Amniotic stem cell (primary cell): Measurements from ENCODE around the gene METTL9.
"Not testable (repeated sequence)": the region's sequence is repeated elsewhere in the genome, so short reads cannot be mapped to it uniquely, and the experiment has no call there.

ENCODE experiments used
- DNase-seq: peaks from one replicate; lab custom pipeline; 2025; lab: John Stamatoyannopoulos, UW

Gene METTL9

DNA sequence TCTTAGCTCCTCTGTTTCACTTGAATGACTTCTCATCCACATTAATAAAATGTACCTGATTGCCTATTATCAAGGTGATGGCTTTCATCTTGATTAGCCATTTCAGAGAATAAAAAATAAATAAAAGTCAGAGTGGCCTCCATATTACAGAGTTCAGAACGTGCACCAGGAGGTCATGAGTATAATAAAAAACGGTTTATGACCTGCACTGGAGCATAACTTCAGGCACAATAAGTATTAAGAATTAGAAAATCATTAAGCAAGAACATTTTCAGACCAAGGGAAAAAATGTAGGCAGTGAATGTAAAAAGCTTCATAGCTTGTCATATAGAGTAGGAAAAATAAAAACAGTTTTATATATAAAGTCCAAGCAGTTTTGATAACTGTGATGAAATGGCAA, 11.4 kb downstream of the METTL9 start:
- DNase-seq, result no peak

DNA sequence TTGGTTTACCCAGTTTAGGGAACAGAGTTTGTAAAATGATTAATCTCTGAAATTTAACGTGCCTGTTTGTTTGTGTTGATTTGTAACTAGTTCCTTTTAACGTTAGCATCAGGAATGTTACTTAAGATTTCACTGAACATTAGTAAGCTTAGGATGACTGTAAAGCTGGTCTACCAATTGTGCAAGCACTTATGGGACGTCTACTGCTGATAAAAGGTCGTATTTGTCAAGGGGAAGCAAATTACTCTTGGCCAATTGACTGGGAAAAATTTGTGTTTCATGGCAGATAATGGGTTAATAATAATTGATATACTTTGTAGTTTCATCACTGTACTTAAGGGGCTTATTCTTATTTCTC, 11.8 kb downstream of the METTL9 start:
- no peak for DNase-seq

DNA sequence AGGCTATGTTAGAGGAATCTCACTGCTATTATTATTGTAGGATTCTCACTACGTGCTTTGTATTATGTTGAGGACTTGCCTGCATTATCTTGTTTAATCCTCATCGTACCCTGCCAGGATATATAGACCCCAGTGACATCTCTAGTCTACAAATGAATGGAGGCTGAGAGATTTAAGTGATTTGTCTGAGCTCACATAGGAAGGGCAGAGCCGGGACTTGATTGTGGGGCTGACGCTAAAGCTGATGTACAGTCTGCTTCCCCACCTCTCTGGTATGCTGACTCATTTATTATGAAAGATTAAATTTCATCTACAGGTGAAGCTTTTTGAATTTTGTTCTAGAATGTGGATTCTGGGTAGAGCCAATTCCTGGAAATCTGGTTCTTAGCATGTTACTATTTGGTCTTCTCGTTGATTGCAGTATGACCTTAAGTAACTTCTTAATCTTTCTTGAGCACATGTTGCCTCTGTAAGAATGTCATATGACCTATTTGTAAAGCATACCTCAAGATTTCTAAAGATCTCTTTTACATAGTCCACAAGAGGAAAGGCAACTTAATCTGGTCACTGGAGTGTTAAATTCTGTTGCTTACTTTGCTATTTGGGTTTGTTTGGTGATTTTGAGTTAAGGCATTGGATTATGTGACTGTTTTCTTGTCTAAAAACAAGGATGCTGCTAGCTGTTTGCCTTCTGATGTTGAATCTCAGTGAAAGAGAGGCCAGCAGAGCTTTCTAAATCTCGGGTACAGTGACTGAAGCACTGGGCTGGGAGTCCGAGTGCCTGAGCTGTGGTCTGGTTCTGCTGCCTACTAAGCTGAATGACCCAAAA, 12.4 kb downstream of the METTL9 start:
- no peak for DNase-seq

DNA sequence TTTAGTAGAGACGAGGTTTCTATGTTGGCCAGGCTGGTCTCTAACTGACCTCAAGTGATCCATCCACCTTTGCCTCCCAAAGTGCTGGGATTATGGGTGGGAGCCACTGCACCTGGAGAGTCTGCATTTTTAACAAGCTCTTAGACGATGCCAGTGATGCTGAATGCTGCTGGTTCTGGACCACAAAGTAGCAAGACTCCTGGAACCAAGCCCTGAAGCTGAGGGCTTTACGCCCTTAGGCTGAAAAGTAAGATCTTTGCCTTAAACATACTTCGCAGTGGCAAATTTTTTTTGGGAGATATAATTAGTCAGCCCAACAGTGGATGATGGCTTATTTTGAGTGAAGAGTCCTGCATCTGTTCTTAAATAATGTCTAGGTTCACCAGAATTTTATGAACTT, 14.0 kb downstream of the METTL9 start:
- DNase-seq, result no peak

DNA sequence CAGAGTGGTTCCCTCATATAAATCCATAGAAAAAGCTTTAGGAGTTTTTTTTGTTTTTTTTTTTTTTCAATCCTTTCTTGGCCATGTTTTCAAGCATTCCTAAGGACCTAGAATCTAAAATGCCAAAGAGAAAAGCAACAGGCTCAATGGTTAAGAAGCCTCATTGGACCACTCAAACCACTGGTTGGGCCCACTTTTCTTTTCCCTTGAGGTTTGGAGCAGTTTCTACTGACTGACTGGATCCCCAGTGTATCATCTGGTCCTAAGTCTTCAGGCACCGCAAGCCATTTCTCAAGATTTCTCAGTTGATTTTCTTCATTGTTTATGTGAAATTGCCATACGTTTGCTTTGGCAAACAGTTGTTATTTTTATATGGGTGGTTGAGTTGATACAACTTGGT, 14.4 kb downstream of the METTL9 start:
- no peak for DNase-seq

DNA sequence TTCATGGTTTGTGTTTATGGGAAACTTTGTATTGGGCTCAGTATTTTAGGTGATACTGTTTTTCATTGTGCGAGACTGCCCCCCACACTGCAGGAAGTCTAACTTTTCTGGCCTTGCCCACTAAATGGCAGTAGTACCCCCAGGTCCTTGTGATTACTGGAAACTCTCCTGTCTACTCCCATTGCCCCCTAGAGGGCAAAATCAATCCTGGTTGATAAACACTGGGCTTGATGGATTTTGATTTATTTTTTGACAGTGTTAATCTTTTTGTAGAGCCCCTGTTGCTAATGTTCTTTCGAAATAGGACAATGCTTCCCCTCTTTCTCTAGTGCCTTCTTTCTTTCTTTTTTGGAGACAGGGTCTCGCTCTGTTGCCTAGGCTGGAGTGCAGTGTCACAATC, 15.5 kb downstream of the METTL9 start:
- DNase-seq, result no peak

DNA sequence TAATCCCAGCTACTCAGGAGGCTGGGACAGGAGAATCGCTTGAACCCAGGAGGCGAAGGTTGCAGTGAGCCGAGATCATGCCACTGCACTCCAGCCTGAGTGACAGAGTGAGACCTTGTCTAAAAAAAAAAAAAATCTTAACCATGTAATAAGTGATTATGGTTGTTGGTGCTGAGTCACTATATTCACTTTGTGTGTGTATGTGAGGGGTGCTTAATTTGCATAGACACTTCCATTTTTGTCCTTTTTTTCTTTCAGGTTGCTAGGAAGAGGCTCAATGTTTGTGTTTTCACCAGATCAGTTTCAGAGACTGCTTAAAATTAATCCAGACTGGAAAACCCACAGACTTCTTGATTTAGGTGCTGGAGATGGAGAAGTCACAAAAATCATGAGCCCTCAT, 18.2 kb downstream of the METTL9 start:
- no peak for DNase-seq

DNA sequence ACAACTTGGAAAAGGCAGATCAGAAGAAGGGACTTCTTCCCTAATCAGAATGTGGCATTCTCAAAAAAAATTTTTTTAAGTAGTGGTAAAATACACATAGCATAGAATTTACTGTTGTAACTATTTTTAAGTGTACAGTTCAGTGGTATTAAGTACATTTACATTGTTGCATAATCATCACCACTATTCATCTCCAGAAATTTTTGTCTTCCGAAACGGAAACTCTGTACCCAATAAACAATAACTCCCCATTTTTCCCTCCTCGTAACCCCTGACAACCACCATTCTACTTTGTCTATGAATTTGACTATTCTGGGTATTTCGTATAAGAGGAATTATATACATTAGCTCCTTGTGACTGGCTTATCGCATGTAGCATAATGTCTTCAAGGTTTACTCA, 18.9 kb downstream of the METTL9 start:
- DNase-seq, result no peak

DNA sequence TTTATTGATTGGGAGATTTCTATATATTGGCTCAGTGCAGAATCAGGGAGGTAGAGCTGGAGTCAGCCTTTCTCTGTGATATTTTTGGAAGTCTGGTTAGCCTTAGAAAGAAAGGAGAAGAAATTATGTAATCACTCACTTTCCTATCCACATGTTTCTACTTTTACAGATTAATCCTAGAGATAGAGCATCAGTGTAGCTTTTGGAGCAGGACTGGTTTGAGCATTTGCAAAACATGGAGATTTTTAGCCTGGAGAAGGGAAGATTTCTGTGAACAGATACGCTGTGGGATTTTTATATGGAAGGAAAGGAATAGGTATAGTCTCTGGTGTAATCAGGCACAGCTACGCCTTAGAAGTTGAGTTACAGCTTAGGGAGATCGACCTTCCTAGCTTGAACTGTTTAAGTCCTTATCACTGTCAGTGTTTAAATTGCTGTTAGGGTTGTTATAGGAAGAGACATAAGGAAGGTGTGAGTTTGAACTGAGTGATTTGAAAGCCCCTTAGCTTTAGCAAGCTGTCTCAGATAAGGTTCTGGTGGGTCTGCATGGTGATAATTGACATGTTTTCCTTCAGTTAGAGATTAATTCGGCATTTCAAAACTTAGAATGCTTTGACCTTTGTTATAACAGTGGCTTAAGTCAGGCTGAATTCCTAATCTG, 20.5 kb downstream of the METTL9 start:
- no peak for DNase-seq

DNA sequence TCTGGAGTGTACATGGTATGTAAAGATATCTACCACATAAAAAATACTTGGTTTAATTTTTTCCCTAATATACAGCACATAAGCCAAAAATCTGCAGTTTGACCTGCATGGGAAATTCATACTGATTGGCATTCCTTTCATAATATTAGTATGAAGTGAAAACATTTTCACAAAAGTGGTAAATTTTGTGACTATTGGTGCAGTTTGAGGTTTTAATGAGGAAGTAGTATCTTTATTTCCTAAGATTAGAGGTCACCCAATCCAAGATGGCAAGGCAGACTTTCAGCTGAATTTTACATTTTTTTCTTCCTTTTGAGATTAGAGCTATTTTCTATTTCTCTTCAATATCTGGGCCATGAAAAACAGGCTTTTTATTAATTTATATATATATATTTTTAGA, 21.2 kb downstream of the METTL9 start:
- no peak for DNase-seq

DNA sequence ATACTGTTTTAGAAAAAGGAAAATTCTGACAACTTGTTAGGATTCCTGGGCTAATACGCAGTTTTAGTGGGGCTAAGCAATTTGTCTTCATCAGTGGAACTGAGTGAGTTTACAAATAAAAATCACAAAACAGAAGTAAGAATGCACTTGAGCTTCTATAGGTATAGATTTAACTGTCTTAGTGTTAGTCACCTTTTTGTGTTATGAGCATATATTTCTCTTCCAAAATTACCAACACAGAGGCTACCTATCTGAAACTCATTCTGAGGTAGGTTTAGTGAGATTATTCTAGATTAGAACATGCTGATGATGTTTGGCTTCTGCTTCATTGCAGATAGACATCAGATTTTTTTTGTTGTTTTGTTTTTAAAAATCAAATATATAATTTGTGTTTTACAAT, 23.2 kb downstream of the METTL9 start:
- DNase-seq, result no peak

DNA sequence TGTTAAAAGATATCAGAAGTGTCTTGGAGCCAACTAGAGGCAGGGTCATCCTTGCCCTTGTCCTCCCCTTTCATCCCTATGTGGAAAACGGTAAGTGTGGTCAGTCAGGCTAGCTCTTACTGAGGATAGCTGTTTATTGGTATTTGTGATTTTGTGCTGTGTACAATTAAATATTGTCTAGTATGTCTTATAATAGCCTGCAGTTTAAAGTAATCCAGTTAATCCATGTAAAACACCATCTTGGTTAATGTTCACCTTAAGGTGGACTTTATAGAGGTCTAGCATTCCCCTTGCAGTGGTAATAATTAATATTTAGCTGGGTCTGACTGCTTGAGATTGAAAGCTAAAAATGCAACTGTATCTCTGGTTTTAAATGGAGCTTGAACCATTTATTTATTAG, 25.6 kb downstream of the METTL9 start:
- DNase-seq, result no peak

DNA sequence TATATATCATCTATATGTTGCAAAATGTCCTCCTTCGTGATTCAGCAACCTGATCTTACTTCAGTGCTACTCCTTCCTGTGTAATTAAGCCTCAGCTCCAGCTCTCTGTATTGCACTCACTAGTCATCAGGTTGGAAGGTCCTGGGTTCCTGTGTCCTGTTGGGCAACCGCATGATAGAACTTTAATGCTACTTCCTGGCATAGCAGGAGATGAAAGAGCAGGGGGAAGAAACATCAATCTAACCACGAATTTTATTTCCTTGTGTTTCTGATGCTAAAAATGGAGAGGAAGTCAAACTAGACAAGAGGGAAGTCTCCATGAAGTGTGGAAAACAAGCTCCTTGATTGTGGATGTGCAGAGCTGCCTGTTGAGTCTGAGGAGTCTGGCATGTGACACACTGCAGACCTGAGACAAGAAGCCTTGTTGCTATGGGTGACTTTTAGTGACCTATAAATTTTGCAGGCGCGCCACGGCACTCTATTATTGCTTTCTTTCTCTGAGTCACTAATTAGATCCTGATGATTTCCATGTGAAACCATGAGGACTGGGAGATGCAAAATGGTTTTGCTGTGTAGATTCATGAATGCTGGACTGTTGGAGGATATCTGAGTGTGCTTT, 27.4 kb downstream of the METTL9 start:
- DNase-seq, result peak; percentile 56

DNA sequence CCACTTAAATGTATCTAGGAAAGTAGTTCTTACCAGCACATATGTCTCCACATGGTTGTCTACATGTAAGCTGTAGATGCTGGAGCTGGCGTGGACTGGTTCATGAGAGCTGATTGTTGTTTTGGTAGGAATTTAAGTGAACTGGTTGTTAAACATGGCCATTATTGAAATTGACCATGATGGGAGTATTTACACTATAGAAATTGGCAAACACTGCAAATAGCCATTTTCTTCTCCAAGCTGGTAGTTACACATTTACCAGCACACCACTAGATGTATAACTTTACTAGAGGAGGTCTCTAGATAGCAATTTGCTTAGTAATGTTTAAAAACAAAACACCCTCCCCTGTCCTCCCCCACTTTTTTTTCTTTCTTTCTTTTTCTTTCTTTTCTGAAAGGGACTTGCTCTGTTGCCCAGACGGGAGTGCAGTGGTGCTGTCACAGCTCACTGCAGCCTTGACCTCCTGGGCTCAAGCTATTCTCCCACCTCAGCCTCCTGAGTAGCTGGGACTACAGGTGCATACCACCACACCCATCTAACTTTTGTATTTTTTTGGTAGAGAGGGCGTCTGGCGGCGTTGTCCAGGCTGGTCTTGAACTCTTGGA, 28.8 kb downstream of the METTL9 start:
- DNase-seq, result no peak

DNA sequence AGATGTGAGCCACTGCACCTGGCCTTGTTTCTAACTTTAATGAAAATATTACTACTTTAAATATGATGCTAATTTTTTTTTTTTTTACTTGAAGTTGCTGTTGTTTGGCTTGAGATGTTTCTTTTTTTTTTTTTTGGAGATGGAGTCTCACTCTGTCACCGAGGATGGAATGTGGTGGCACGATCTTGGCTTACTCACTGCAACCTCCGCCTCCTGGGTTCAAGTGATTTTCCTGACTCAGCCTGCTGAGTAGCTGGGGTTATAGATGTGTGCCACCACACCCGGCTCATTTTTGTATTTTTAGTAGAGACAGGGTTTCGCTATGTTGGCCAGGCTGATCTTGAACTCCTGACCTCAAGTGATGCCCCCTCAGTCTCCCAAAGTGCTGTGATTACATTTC, 29.4 kb downstream of the METTL9 start:
- no peak for DNase-seq

DNA sequence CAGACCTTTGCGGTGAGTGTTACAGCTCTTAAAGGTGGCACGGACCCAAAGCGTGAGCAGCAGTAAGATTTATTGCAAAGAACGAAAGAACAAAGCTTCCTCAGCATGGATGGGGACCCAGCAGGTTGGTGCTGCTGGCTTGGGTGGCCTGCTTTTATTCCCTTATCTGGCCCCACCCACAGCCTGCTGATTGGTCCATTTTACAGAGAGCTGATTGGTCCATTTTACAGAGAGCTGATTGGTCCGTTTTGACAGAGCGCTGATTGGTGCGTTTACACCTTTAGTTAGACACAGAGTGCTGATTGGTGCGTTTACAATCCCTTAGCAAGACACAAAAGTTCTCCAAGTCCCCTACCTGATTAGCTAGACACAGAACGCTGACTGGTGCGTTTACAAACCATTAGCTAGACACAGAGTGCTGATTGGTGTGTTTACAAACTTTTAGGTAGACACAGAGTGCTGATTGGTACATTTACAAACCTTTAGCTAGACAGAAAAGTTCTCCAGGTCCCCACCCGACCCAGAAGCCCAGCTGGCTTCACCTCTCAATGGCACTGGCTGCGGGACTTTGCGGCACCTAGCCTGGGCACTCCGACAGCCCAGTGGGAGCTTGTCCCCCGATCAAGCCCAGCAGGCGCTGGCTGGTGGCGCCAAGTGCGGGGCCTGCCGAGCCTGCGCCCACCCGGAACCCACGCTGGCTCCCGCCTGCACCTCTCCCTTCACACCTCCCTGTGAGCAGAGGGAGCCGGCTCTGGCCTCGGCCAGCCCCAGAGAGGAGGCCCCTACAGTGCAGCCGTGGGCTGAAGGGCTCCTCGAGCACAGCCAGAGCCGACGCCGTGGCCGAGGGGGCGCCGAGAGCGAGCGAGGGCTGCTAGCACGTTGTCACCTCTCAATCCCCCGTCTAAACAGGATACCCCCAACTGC, 30.5 kb downstream of the METTL9 start:
- not testable (repeated sequence) for DNase-seq

DNA sequence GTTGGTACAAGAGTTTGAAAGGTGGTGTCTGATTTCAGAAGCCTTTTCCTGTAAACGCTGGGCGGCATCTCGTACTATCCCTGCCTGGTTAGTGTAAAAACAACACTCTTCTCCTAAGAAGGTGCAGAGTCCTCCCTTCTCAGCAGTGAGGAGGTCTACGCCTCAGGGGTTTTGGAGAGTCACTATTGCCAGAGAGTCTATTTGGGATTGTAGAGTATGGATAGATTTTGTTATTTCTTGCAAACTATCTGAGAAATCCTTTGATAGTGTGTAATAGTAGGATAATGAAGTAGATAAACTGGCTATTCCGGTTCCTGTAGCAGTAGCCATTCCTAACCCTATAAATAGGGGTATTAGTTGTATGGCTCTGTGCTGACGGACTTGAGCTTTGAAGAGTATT, 31.5 kb downstream of the METTL9 start:
- DNase-seq, result not testable (repeated sequence)

DNA sequence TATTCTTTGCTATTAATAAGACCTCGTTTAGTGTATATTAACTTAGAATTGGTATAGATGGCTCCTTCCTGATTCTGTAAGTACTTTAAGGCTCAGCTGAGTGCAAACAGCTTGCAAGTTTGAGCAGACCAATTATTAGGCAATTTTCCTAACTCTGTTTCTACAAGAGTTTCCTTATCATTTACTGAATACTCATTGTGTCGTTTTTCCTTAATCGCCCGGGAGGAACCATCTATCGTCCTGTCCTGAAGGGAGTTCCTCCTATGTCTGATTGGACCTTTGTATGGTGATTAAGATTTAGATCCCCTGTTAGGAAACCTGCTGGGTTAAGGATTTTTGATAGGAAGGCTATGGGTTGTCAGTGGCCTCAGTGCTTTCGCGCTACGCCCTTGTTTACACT, 32.0 kb downstream of the METTL9 start:
- DNase-seq, result not testable (repeated sequence)

DNA sequence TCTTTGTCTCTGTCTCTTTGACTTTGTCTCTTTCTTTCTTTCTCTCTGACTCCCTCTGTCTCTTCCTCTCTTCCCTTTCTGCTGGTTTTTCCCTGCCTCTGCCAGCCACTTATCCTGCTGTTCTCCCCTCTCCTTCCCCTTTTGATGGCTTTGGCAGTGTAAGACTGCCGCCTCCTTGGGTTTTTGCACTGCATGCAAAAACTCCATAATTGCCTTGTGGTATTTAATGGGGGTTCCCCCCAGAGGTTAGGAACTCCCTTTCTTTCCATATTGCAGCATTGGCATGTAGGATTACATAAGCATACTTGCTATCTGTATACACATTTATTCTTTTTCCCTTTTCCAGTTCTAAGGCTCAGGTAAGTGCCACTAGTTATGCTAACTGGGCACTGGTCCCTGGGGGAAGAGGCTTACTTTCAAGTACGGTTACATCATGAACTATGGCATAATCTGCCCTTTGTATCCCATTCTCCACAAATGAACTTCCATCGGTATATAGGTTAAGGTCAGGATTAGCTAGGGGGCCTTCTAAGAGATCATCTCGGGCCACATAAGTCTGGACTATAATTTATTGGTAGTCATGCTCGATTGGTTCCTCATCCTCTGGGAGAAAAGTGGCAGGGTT, 32.7 kb downstream of the METTL9 start:
- not testable (repeated sequence) for DNase-seq

DNA sequence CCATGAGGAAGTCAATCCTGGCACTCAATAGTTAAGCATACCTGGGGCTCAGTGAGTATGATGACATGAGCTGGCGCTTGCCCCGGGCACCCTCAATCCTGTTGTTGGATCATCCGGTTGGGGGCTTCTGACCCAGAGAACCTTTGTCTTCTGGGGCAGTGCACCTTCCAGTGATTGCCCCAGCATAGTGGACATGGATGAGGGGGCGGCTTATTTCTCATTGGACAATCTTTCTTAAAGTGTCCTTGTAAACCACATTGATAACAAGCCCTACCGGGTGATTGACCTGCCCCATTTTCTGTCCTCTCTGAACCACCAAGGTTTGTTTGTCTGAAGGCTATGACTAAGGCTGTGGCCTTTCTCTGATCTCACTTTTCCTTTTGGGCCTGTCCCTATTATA, 34.8 kb downstream of the METTL9 start:
- DNase-seq, result no peak

DNA sequence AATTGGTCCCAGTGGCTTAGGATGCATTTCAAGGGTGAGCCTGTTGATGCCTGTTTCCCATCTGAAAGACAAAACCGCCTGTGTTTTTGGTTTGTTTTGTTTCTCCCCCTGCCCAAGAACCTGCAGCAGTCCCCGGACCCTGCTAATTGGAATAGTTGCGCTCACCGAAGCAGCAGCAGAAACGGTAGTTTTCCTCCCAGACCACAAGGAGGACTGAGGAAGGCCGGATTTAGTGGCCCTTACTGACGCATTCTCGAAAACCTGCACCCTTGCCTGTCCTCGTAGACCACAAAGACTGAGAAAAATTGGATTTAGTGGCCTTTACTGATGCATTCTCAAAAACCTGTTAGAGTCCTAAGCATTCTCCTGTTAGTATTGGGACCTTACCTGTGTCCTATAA, 36.3 kb downstream of the METTL9 start:
- DNase-seq, result not testable (repeated sequence)
